ENCODE measurements around the gene KIDINS220. TPM values are rescaled to one million over a fixed set of nuclear protein-coding genes. Genes with fewer than 3 reads are reported as not detected.
A peak's percentile ranks its signal among the peaks of the same experiment; 100 is the strongest.

Gene KIDINS220
- 27.9 and 29.3 TPM in 2 replicates for total RNA-seq (2021)
- long read RNA-seq, partial matches to known transcripts, result 41 of 62 reads
- long read RNA-seq, other reads (novel, unspliced or antisense), result 21 of 62 reads

- Histone ChIP-seq H2AFZ (ENCODE audit: low read length) (peak within 1 kb of the TSS; percentile 59), H2AK5ac (ENCODE audit: insufficient read length, low read length) (no peak within 1 kb of the TSS), H4K91ac (ENCODE audit: insufficient read length, low read depth, low read length) (no peak within 1 kb of the TSS), H3K18ac (ENCODE audit: insufficient read length, low read depth, low read length) (no peak within 1 kb of the TSS), H3K56ac (ENCODE audit: insufficient read length, low read depth, low read length) (no peak within 1 kb of the TSS), H3K9ac (ENCODE audit: extremely low read depth, insufficient read length, low read length) (peak within 1 kb of the TSS; percentile 34), H4K5ac (ENCODE audit: insufficient read length, low read depth, low read length) (no peak within 1 kb of the TSS), H3K27me3 (ENCODE audit: insufficient read depth, low read length) (no peaks in the 10 kb centered on the region), H2BK20ac (ENCODE audit: low read depth, low read length, poor library complexity, severe bottlenecking) (no peak within 1 kb of the TSS), H3K14ac (ENCODE audit: insufficient read depth, low read length) (no peak within 1 kb of the TSS), H3T11ph (ENCODE audit: low read length) (no peak within 1 kb of the TSS), H2BK12ac (ENCODE audit: insufficient read length, low read depth, low read length) (no peak within 1 kb of the TSS), H4K20me1 (ENCODE audit: control insufficient read depth, insufficient read depth, insufficient read length) (no peaks in the 10 kb centered on the region), H2BK5ac (ENCODE audit: insufficient read length, low read length) (no peak within 1 kb of the TSS), H3K9me3 (ENCODE audit: control insufficient read depth, low read depth, low read length) (no peaks in the 10 kb centered on the region), H3K4me2 (ENCODE audit: insufficient read depth, insufficient read length, low read length) (peak within 1 kb of the TSS; percentile 67), H2BK120ac (ENCODE audit: low read depth, low read length, poor library complexity, severe bottlenecking) (no peak within 1 kb of the TSS), H4K8ac (replicated peaks; ENCODE audit: insufficient read length, low read depth, low read length) (no peak within 1 kb of the TSS), H3K79me2 (ENCODE audit: insufficient read depth, low read length) (no peaks in the 10 kb centered on the region), H3K23me2 (ENCODE audit: insufficient read length, low read depth, low read length, poor library complexity, severe bottlenecking) (peaks cover 5% of the 10 kb centered on the region), H3K23ac (ENCODE audit: insufficient read length, low read depth, low read length) (no peak within 1 kb of the TSS), H3K4me1 (ENCODE audit: insufficient read depth, low read length) (0 out of 2 replicates have a peak, but pooled peaks cover 2% of the 10 kb centered on the region), H3K4ac (ENCODE audit: low read depth, low read length) (no peak within 1 kb of the TSS), H2BK15ac (ENCODE audit: low read depth, low read length) (no peak within 1 kb of the TSS), H3K79me1 (ENCODE audit: insufficient read depth, low read depth, low read length, poor library complexity, severe bottlenecking) (no peaks in the 10 kb centered on the region), H3K27ac (ENCODE audit: insufficient read length, low read depth, low read length) (no peak within 1 kb of the TSS)
- no CpG with 5 or more reads among the region's 67 CpGs for WGBS (ENCODE audit: extremely low coverage, insufficient read length, low lambda C conversion rate)
- Mint-ChIP-seq H3K27ac (peak within 1 kb of the TSS; percentile 82 to 99 (median 98); a peak in 6 of 7 replicates), H3K4me1 (peaks cover 9 to 14% of the 10 kb centered on the region in 2 experiments), H3K36me3 (ENCODE audit: insufficient read depth in 1 of 3, low read depth in 3 of 3) (no peaks in the 10 kb centered on the region), H3K27me3 (ENCODE audit: low read depth) (peaks cover 3% of the 10 kb centered on the region; the same call in 1 of the 2 replicates), H3K4me3 (peak within 1 kb of the TSS; percentile 99), H3K9me3 (no peaks in the 10 kb centered on the region)
- no peak for TF ChIP-seq CTCF (conservative IDR thresholded peaks at IDR 0.05)
- DNase-seq, result peak; percentile 84
Observed at GRCh38 chr2:8836971-8837794, at the start of gene KIDINS220. Gene KIDINS220 (minus strand): TSS chr2:8837613. CDS start chr2:8827093, 10,520 bp downstream.
